Lung (tissue), 12 donors: ENCODE measurements around the gene PTPRG. TPM values are rescaled to one million over a fixed set of nuclear protein-coding genes. Genes with fewer than 3 reads are reported as not detected.

Experiments used
- ATAC-seq: fragments of 200-7000 bp; cut with Tn5 transposase; one replicate; pipeline ENCODE4 v1.9.1; 2020; ENCODE audit warnings: moderate number of reproducible peaks; ENCODE audit not compliant: insufficient read depth, low FRiP score
- DNase-seq, 3 donors: peaks; one replicate each; pipeline ENCODE4 v3.0.0-alpha.2; 2013 to 2017
- H3K27ac ChIP-seq, 2 donors: one replicate each; pipeline ENCODE4 v1.5.1; 2013; ENCODE audit warnings: mild to moderate bottlenecking in 2 of 2, moderate library complexity in 2 of 2, control low read depth in 1 of 2, inconsistent platforms in 1 of 2, low read depth in 1 of 2, low read length in 1 of 2
- H3K27me3 ChIP-seq, 3 donors: one replicate each; pipeline ENCODE4 v1.5.1; 2013; ENCODE audit warnings: low read length in 2 of 3; ENCODE audit not compliant: control insufficient read depth in 3 of 3, insufficient read depth in 3 of 3
- H3K36me3 ChIP-seq, 4 donors: one replicate each; pipeline ENCODE4 v1.5.1; 2013; ENCODE audit warnings: low read length in 4 of 4, mild to moderate bottlenecking in 1 of 4, moderate library complexity in 1 of 4; ENCODE audit not compliant: control insufficient read depth in 4 of 4, insufficient read depth in 4 of 4
- H3K4me1 ChIP-seq, 5 donors: one replicate each; pipeline ENCODE4 v1.5.1; 2013; ENCODE audit warnings: low read length in 5 of 5, mild to moderate bottlenecking in 2 of 5, moderate library complexity in 1 of 5; ENCODE audit not compliant: control insufficient read depth in 5 of 5, insufficient read depth in 5 of 5
- H3K4me3 ChIP-seq: one replicate; pipeline ENCODE4 v1.5.1; 2013; ENCODE audit warnings: mild to moderate bottlenecking, control low read depth, moderate library complexity
- H3K9ac ChIP-seq, 2 donors: one replicate each; pipeline ENCODE4 v1.5.1; 2013; ENCODE audit warnings: low read length in 2 of 2, control low read depth in 1 of 2; ENCODE audit not compliant: insufficient read depth in 1 of 2
- H3K9me3 ChIP-seq, 4 donors: one replicate each; pipeline ENCODE4 v1.5.1; 2013; ENCODE audit warnings: low read length in 3 of 4, mild to moderate bottlenecking in 1 of 4, moderate library complexity in 1 of 4; ENCODE audit not compliant: control insufficient read depth in 4 of 4, insufficient read depth in 3 of 4
- WGBS, 2 donors: extraction: QIAGEN DNeasy Blood & Tissue Kit; methylation state at CpG; one replicate each; pipeline ENCODE4 v1.1.7; 2013; 5-methylcytosine and 5-hydroxymethylcytosine counted together
- polyA plus RNA-seq, 2 donors: library from polyadenylated mRNA; stranded (reverse); fragments of 200-250 nt; gene quantifications; one replicate each; pipeline ENCODE4 v1.2.1, GENCODE V29; 2013
- total RNA-seq, 2 donors: library from RNA; depleted of rRNA in 1 of 2; stranded (reverse); fragments of >200 nt in 1 of 2; gene quantifications; one replicate each; pipeline ENCODE4 v1.2.1, GENCODE V29; 2014 to 2021
- TF ChIP-seq, protein P1 (sequence below): IDR thresholded peaks from 2 replicates; pipeline ENCODE4 v1.5.1; 2012; ENCODE audit warnings: mild to moderate bottlenecking; ENCODE audit errors: control extremely low read depth, extremely low read depth
- donor health status: control.
- donor health status: control.
- donor health status: Bipolar disorder and iron deficiency.
- donor health status: healthy.
- donor health status: DM: yes; HTN: yes; CAD: no.

The PTPRG gene
- total and polyA plus RNA-seq, 4 donors, result 8.5 to 131 (median 75.9) TPM

DNA sequence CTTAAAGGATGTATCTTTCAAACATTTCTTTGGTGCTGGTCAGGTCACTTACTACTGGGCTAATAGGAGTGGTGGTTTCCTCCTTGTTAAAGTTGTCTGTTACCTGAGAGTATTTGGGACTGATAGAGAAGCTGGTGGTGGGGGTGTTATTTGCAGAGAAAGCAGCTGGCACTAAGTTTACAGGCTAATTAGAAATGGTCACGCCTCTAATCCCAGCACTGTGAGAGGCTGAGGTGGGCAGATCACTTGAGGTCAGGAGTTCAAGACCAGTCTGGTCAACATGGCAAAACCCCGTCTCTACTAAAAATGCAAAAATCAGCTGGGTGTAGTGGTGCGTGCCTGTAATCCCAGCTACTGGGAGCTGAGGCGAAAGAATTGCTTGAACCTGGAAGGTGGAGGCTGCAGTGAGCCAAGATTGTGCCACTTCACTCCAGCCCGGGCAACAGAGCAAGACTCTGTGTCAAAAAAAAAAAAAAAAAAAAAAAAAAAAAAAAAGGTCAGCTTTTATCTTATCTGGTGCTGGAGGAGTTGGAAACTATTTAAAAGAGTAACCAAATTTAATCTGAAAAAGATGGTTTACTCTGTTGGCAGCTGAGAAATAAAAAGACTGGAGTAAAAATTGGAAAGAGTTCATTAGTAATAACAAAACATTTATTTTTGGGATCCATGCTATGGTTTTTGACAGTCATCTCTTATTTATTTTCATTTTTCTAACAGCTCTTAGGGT is 332.6 kb downstream of the PTPRG start:
- 81 to 85% methylated on average over 5 of the region's 5 CpGs for WGBS, 2 donors
- TF ChIP-seq, protein P1, sequence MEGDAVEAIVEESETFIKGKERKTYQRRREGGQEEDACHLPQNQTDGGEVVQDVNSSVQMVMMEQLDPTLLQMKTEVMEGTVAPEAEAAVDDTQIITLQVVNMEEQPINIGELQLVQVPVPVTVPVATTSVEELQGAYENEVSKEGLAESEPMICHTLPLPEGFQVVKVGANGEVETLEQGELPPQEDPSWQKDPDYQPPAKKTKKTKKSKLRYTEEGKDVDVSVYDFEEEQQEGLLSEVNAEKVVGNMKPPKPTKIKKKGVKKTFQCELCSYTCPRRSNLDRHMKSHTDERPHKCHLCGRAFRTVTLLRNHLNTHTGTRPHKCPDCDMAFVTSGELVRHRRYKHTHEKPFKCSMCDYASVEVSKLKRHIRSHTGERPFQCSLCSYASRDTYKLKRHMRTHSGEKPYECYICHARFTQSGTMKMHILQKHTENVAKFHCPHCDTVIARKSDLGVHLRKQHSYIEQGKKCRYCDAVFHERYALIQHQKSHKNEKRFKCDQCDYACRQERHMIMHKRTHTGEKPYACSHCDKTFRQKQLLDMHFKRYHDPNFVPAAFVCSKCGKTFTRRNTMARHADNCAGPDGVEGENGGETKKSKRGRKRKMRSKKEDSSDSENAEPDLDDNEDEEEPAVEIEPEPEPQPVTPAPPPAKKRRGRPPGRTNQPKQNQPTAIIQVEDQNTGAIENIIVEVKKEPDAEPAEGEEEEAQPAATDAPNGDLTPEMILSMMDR, result no peak
- Histone ChIP-seq H3K4me3 (no peak overlapping the region), H3K27me3 (no peaks in the 10 kb centered on the region), H3K9me3 (no peaks in the 10 kb centered on the region), H3K27ac (no peak overlapping the region), H3K9ac (no peak overlapping the region), H3K4me1 (peaks cover 2 to 29% (median 16%) of the 10 kb centered on the region in 5 donors), H3K36me3 (peaks cover 0 to 4% (median 0%) of the 10 kb centered on the region in 4 donors)
- no peak for ATAC-seq
- peak in 2 of 3 donors; percentile 44 for DNase-seq

DNA sequence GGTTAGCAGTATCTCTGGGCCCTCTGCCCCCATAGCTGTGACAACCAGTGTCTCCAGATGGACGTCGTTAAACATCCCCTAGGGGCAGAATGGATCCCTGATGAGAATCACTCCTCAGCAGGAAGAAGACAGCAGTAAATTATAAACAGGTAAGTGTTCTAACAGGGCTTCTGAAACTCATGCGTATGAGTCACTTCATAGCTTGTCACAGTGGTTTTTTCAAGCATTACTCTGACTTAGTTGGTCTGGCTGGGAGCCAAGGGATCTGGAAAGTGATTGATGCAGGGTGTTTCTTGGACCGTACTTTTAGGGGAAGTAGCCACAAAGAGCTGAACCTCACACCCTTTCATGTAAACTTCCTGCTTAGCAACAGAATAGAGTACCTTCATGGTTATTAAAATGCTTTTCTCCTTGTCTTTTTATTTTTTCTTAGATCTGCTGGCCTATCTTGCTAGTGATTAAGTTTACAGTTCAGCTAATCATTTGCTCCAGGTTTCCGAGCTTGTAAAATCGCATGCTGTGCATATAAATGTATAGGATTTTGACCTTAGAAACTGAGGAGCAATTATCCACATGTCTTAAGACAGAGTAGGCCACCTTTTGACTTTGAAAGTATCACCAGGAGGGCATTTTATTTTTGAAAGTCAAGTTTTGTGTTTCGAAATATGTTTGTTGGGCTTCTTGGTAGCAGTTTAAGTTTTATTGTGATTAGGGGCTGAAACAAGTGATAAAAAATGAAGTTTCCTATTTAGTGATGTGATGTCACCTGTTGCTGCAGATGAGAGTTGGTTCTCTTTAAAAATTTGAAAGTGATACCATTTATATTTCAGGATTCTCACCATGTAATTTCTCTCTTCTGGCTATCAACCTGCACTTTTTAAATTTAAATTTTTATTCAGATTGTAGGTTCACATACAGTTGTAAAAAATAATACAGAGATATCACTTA is 333.9 kb downstream of the PTPRG start:
- DNase-seq (peak in 2 of 3 donors; percentile 53 to 73), ATAC-seq (peak; percentile 87)
- no peak overlapping the region for H3K9ac ChIP-seq
- no peaks in the 10 kb centered on the region for H3K9me3 ChIP-seq
- H3K4me1 ChIP-seq, result peaks cover 2 to 29% (median 16%) of the 10 kb centered on the region in 5 donors
- peak overlapping the region; percentile 64 to 79 for H3K27ac ChIP-seq
- H3K27me3 ChIP-seq, result no peaks in the 10 kb centered on the region
- H3K36me3 ChIP-seq, result peaks cover 0 to 4% (median 0%) of the 10 kb centered on the region in 4 donors
- no peak overlapping the region for H3K4me3 ChIP-seq
- TF ChIP-seq, protein P1, result no peak
- 27 to 32% methylated on average over 7 of the region's 7 CpGs for whole genome bisulfite sequencing, 2 donors

DNA sequence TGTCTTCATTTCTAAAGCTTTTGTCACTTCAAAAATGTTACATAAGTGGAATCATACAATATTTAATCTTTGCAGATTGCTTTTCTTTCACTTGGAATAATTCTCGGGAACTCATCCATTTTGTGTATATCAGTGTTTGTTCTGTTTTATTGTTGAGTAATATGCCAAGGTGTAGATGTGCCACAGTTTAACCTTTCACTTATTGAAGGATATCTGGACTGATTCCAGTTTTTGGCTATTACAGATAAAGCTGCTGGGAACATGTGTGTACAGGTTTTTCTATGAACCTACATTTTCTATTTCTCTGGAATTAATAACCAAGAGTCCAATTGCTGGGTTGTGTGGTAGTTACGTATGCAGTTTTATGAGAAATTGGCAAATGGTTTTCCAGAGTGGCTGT is 334.9 kb downstream of the PTPRG start:
- Histone ChIP-seq H3K9me3 (no peaks in the 10 kb centered on the region), H3K27me3 (no peaks in the 10 kb centered on the region), H3K36me3 (peaks cover 0 to 4% (median 0%) of the 10 kb centered on the region in 4 donors), H3K27ac (no peak overlapping the region), H3K4me1 (peaks cover 2 to 28% (median 18%) of the 10 kb centered on the region in 5 donors), H3K9ac (no peak overlapping the region), H3K4me3 (no peak overlapping the region)
- DNase-seq, result no peak
- 80 to 91% methylated on average over 2 of the region's 2 CpGs for WGBS, 2 donors
- TF ChIP-seq, protein P1, result no peak
- no peak for ATAC-seq
